Caco-2 (cell line): ENCODE measurements around the gene RGS7BP. TPM values are rescaled to one million over a fixed set of nuclear protein-coding genes. Genes with fewer than 3 reads are reported as not detected.
A peak's percentile ranks its signal among the peaks of the same experiment; 100 is the strongest.

Experiments
- BruUV-seq: library from RNA; stranded (reverse); fragments of 400-500 nt; replicated peaks from 2 replicates; lab custom pipeline; 2021; lab: Mats Ljungman, UMichigan
- CTCF ChIA-PET: fragments of 300-600 bp; sonication (Branson Sonifier 250); formaldehyde crosslinking; loops from one replicate; lab custom pipeline; 2022; ENCODE audit warnings: antibody characterized with exemption; lab: Charles Lee
- POLR2A ChIA-PET: fragments of 300-600 bp; sonication (Branson Sonifier 250); formaldehyde crosslinking; loops from one replicate; lab custom pipeline; 2022; ENCODE audit warnings: antibody characterized with exemption; lab: Charles Lee
- DNase-seq, 2 experiments: peaks; one replicate each; pipeline versions ENCODE4 v3.0.0 to v3.0.0-alpha.2; 2020 to 2022
- H3K27me3 ChIP-seq: replicated peaks from 2 replicates; pipeline ENCODE4 v1.6.0; 2011; ENCODE audit warnings: low read length; ENCODE audit not compliant: control insufficient read depth, insufficient read depth
- H3K36me3 ChIP-seq: 2 replicates; pipeline ENCODE4 v1.5.1; 2011; ENCODE audit warnings: low read length; ENCODE audit not compliant: control insufficient read depth, insufficient read depth
- H3K4me1 ChIP-seq: fragments of 250-450 bp; sonication (Bioruptor Pico); 2 replicates; pipeline ENCODE4 v1.5.1; 2020; ENCODE audit warnings: mild to moderate bottlenecking
- H3K4me3 ChIP-seq: 2 replicates; pipeline ENCODE4 v1.5.1; 2011; ENCODE audit warnings: low read depth, mild to moderate bottlenecking, control low read depth, low read length
- H3K9me3 ChIP-seq: fragments of 250-450 bp; sonication (Bioruptor Pico); 2 replicates; pipeline ENCODE4 v1.5.1; 2020; ENCODE audit warnings: mild to moderate bottlenecking, moderate library complexity
- H3K27ac Mint-ChIP-seq: one replicate; pipeline ENCODE4 v1.8.0; 2022; ENCODE audit warnings: mixed read lengths; ENCODE audit not compliant: unreplicated experiment
- H3K27me3 Mint-ChIP-seq: one replicate; pipeline ENCODE4 v1.8.0; 2022; ENCODE audit warnings: mixed read lengths; ENCODE audit not compliant: insufficient read depth, unreplicated experiment
- H3K36me3 Mint-ChIP-seq: one replicate; pipeline ENCODE4 v1.8.0; 2022; ENCODE audit warnings: mild to moderate bottlenecking, mixed read lengths; ENCODE audit not compliant: insufficient read depth, unreplicated experiment
- H3K4me1 Mint-ChIP-seq: one replicate; pipeline ENCODE4 v1.8.0; 2022; ENCODE audit warnings: low read depth, mixed read lengths; ENCODE audit not compliant: unreplicated experiment
- H3K4me3 Mint-ChIP-seq: one replicate; pipeline ENCODE4 v1.8.0; 2022; ENCODE audit warnings: mild to moderate bottlenecking, moderate library complexity, mixed read lengths; ENCODE audit not compliant: unreplicated experiment
- H3K9me3 Mint-ChIP-seq: one replicate; pipeline ENCODE4 v1.8.0; 2022; ENCODE audit warnings: mixed read lengths; ENCODE audit not compliant: unreplicated experiment
- CTCF ChIP-seq, 2 experiments: fragments of 200-600 bp in 1 of 2; IDR thresholded peaks; 1 replicate in 1 of 2; 2 replicates in 1 of 2; pipeline versions ENCODE4 v1.5.1 to v1.8.0; 2011 to 2022; ENCODE audit warnings: antibody characterized with exemption in 1 of 2, control low read depth in 1 of 2, inconsistent platforms in 1 of 2, low read depth in 1 of 2, low read length in 1 of 2, mild to moderate bottlenecking in 1 of 2, moderate library complexity in 1 of 2; ENCODE audit not compliant: insufficient read depth in 1 of 2, severe bottlenecking in 1 of 2, unreplicated experiment in 1 of 2
- intact Hi-C: fragments of 100-400 bp; cut with micrococcal nuclease; formaldehyde crosslinking; loops from one replicate; pipeline ENCODE4 v1.10.0; 2022; ENCODE audit not compliant: unreplicated experiment
- total RNA-seq: library from RNA; stranded (reverse); gene quantifications from 2 replicates; pipeline ENCODE4 v1.2.3, GENCODE V29; 2022

Gene RGS7BP
- total RNA-seq, 1 experiment from 2014 or later: not detected

- Mint-ChIP-seq H3K9me3 (no peaks in the 10 kb centered on the region), H3K4me3 (no peak overlapping the region), H3K27ac (no peak overlapping the region), H3K4me1 (no peaks in the 10 kb centered on the region), H3K36me3 (no peaks in the 10 kb centered on the region), H3K27me3 (no peaks in the 10 kb centered on the region)
- TF ChIP-seq CTCF (IDR thresholded peaks at IDR 0.05; ENCODE audit: insufficient read depth in 1 of 2, low read depth in 1 of 2, low read length in 1 of 2, severe bottlenecking in 1 of 2, unreplicated experiment in 1 of 2): no peak
- Histone ChIP-seq H3K4me1 (no peaks in the 10 kb centered on the region), H3K27me3 (no peaks in the 10 kb centered on the region), H3K4me3 (no peak overlapping the region), H3K36me3 (no peaks in the 10 kb centered on the region), H3K9me3 (no peaks in the 10 kb centered on the region)
- BruUV-seq: no TSS peak
- CTCF ChIA-PET: no interaction called here
- no peak for DNase-seq
- intact Hi-C loops: no loop called here
- POLR2A ChIA-PET: no interaction called here
Observed at GRCh38 chr5:64489857-64490256, 16.0 kb upstream of the RGS7BP start.

GRCh38 chr5:64497386-64497785 is 8.4 kb upstream of the RGS7BP start:
- Histone ChIP-seq H3K4me3 (no peak overlapping the region), H3K36me3 (no peaks in the 10 kb centered on the region), H3K9me3 (no peaks in the 10 kb centered on the region), H3K27me3 (no peaks in the 10 kb centered on the region), H3K4me1 (no peaks in the 10 kb centered on the region; the same call in 1 of the 2 replicates)
- TF ChIP-seq CTCF (IDR thresholded peaks at IDR 0.05; ENCODE audit: insufficient read depth in 1 of 2, low read depth in 1 of 2, low read length in 1 of 2, severe bottlenecking in 1 of 2, unreplicated experiment in 1 of 2): no peak
- ChIA-PET POLR2A (no interaction called here), CTCF (no interaction called here)
- H3K27me3 Mint-ChIP-seq: peaks cover 9% of the 10 kb centered on the region
- H3K27ac Mint-ChIP-seq: no peak overlapping the region
- DNase-seq: peak in 1 of 2 experiments; percentile 7
- H3K4me3 Mint-ChIP-seq: no peak overlapping the region
- no peaks in the 10 kb centered on the region for H3K36me3 Mint-ChIP-seq
- H3K9me3 Mint-ChIP-seq: no peaks in the 10 kb centered on the region
- H3K4me1 Mint-ChIP-seq: peaks cover 8% of the 10 kb centered on the region
- intact Hi-C loops: no loop called here
- no TSS peak for BruUV-seq

GRCh38 chr5:64502196-64502595 is 3.6 kb upstream of the RGS7BP start:
- no peaks in the 10 kb centered on the region for H3K36me3 ChIP-seq
- Mint-ChIP-seq H3K27ac (no peak overlapping the region), H3K9me3 (no peaks in the 10 kb centered on the region), H3K27me3 (peaks cover 19% of the 10 kb centered on the region), H3K4me1 (peaks cover 6% of the 10 kb centered on the region), H3K4me3 (no peak overlapping the region), H3K36me3 (no peaks in the 10 kb centered on the region)
- BruUV-seq: no TSS peak
- no peaks in the 10 kb centered on the region for H3K9me3 ChIP-seq
- TF ChIP-seq CTCF (IDR thresholded peaks at IDR 0.05; ENCODE audit: insufficient read depth in 1 of 2, low read depth in 1 of 2, low read length in 1 of 2, severe bottlenecking in 1 of 2, unreplicated experiment in 1 of 2): no peak
- H3K4me3 ChIP-seq: no peak overlapping the region
- ChIA-PET CTCF (no interaction called here), POLR2A (no interaction called here)
- H3K4me1 ChIP-seq: no peaks in the 10 kb centered on the region; the same call in 1 of the 2 replicates
- intact Hi-C loops: no loop called here
- no peak for DNase-seq
- H3K27me3 ChIP-seq: no peaks in the 10 kb centered on the region; the same call in 1 of the 2 replicates
